WERI-Rb-1 (cell line): Measurements from ENCODE around the gene NANOS2.

Experiments
- DNase-seq: peaks from one replicate; pipeline ENCODE4 v3.0.0-alpha.2; 2020
- H3K27ac ChIP-seq: fragments of 250-450 bp; sonication (Bioruptor Pico); 2 replicates; pipeline ENCODE4 v1.5.1; 2020; ENCODE audit warnings: mild to moderate bottlenecking, moderate library complexity
- H3K27me3 ChIP-seq: fragments of 250-450 bp; sonication (Bioruptor Pico); 2 replicates; pipeline ENCODE4 v1.5.1; 2021; ENCODE audit warnings: mild to moderate bottlenecking, low read depth, moderate library complexity; ENCODE audit not compliant: insufficient read depth, severe bottlenecking
- H3K36me3 ChIP-seq: fragments of 250-450 bp; sonication (Bioruptor Pico); 2 replicates; pipeline ENCODE4 v1.5.1; 2020; ENCODE audit warnings: mild to moderate bottlenecking, moderate library complexity
- H3K4me3 ChIP-seq: 2 replicates; pipeline ENCODE4 v1.5.1; 2011; ENCODE audit warnings: low read depth, mild to moderate bottlenecking, control low read depth, low read length
- H3K9me3 ChIP-seq: fragments of 250-450 bp; sonication (Bioruptor Pico); 2 replicates; pipeline ENCODE4 v1.5.1; 2021; ENCODE audit warnings: mild to moderate bottlenecking, moderate library complexity; ENCODE audit not compliant: severe bottlenecking
- TF ChIP-seq, protein P1 (sequence below): IDR thresholded peaks from 2 replicates; pipeline ENCODE4 v1.5.1; 2011; ENCODE audit warnings: low read depth, mild to moderate bottlenecking, control low read depth, inconsistent platforms, low read length

The NANOS2 gene

DNA sequence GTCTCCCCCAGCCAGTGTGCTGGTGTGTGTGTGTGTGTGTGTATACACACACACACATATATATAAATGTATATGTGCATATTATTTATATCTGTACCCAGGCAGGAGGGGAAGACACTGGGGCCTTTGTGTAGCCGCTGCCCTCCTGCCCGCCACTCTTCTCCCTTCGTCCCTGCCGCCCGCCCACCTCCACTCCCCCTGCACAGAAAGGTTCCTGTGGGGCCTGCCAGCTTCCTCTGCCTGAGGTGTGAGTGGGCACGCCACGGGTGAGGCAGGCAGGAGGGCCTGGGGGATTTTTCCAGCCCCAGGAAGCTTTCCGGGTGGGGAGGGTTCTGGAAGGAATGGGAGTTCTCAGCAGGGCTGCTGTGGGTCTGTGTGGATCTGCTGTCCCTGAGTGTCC, 35.5 kb downstream of the NANOS2 start:
- Histone ChIP-seq H3K36me3 (peaks cover 8% of the 10 kb centered on the region), H3K27ac (no peak overlapping the region), H3K9me3 (no peaks in the 10 kb centered on the region), H3K27me3 (no peaks in the 10 kb centered on the region), H3K4me3 (no peak overlapping the region)
- TF ChIP-seq, protein P1, sequence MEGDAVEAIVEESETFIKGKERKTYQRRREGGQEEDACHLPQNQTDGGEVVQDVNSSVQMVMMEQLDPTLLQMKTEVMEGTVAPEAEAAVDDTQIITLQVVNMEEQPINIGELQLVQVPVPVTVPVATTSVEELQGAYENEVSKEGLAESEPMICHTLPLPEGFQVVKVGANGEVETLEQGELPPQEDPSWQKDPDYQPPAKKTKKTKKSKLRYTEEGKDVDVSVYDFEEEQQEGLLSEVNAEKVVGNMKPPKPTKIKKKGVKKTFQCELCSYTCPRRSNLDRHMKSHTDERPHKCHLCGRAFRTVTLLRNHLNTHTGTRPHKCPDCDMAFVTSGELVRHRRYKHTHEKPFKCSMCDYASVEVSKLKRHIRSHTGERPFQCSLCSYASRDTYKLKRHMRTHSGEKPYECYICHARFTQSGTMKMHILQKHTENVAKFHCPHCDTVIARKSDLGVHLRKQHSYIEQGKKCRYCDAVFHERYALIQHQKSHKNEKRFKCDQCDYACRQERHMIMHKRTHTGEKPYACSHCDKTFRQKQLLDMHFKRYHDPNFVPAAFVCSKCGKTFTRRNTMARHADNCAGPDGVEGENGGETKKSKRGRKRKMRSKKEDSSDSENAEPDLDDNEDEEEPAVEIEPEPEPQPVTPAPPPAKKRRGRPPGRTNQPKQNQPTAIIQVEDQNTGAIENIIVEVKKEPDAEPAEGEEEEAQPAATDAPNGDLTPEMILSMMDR, result no peak
- DNase-seq, result no peak

DNA sequence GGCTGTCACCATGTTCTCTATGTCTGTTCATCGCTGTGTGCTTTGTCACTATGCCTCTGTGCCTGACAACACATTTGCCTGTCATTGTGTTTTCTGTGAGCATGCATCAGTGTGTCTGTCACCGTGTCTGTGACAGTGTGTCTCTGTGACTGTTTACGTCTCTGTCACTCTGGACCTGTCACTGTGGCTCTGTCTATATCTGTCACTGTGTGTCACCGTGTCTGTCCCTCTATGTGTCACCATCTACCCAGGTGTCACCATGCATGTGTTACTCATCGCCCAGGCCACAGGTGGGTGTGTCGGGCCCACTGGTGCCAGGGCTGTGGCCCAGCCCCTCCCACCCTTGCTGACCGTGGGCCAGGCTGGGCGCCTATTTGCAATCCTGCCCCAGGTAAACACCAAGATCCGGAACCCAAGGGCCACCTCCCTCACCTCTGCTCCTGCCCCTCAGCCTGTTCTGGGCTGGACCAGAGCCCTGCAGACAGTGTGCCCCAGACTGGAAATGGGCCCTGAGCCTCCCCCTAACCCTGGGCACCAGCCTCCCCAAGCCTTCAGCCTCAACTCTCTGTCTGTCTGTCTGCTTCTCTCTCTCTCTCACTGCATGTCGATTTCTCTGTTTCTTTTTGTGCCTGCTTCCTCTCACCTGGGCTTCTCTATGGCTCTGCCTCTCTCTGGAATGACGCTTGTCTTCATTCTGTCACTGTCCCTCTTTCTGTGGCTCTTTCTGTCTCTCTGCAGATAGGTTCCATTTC, 36.4 kb downstream of the NANOS2 start:
- H3K4me3 ChIP-seq, result no peak overlapping the region
- no peak for DNase-seq

GRCh38 chr19:45876411-45877197, 38.0 kb downstream of the NANOS2 start:
- TF ChIP-seq, protein P1, result no peak
- Histone ChIP-seq H3K4me3 (no peak overlapping the region), H3K36me3 (no peaks in the 10 kb centered on the region; the same call in 1 of the 2 replicates), H3K9me3 (no peaks in the 10 kb centered on the region), H3K27me3 (no peaks in the 10 kb centered on the region), H3K27ac (no peak overlapping the region)
- no peak for DNase-seq

More for the DNA sequence above, 36.4 kb downstream of the NANOS2 start:
- no peak overlapping the region for H3K27ac ChIP-seq
- H3K9me3 ChIP-seq, result no peaks in the 10 kb centered on the region
- peaks cover 3% of the 10 kb centered on the region for H3K36me3 ChIP-seq
- TF ChIP-seq, protein P1, result no peak
- H3K27me3 ChIP-seq, result no peaks in the 10 kb centered on the region

DNA sequence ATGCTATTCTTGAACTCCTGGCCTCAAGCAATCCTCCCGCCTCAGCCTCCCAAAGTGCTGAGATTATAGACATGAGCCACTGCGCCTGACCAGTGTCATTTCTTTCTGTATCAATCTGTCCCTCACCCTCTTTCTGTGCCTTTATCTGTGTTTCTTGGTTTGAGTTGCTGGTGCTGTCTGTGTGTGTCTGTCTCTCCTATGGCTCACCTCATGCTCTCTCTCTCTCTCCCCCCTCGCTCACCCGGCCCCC, 38.5 kb downstream of the NANOS2 start:
- Histone ChIP-seq H3K36me3 (no peaks in the 10 kb centered on the region; the same call in 1 of the 2 replicates), H3K9me3 (no peaks in the 10 kb centered on the region), H3K27me3 (no peaks in the 10 kb centered on the region), H3K27ac (no peak overlapping the region), H3K4me3 (no peak overlapping the region)
- DNase-seq, result no peak
- TF ChIP-seq, protein P1, result no peak

- H3K27ac ChIP-seq, result no peak overlapping the region
- TF ChIP-seq, protein P1, result no peak
- no peak overlapping the region for H3K4me3 ChIP-seq
- no peaks in the 10 kb centered on the region for H3K27me3 ChIP-seq
- H3K36me3 ChIP-seq, result no peaks in the 10 kb centered on the region; the same call in 1 of the 2 replicates
- no peak for DNase-seq
- H3K9me3 ChIP-seq, result no peaks in the 10 kb centered on the region
Measured at GRCh38 chr19:45874620-45874966, 40.0 kb downstream of the NANOS2 start.
